Upper lobe of left lung (tissue), 6 donors: ENCODE data around the gene NAA35. TPM values are rescaled to one million over a fixed set of nuclear protein-coding genes. Genes with fewer than 3 reads are reported as not detected.

ENCODE experiments used
- ATAC-seq, 2 donors: fragments of 200-7000 bp; cut with Tn5 transposase; one replicate each; pipeline ENCODE4 v1.9.1; 2022; ENCODE audit warnings: mild to moderate bottlenecking in 2 of 2, moderate library complexity in 2 of 2; ENCODE audit not compliant: low FRiP score in 2 of 2
- DNase-seq, 2 donors: peaks; one replicate each; pipeline ENCODE4 v3.0.0-alpha.2; 2019 to 2020
- H3K27ac ChIP-seq, 4 donors: fragments of 200-600 bp; sonication (generic); one replicate each; pipeline ENCODE4 v1.5.1; 2016 to 2019
- H3K27me3 ChIP-seq, 4 donors: fragments of 200-600 bp; sonication (generic); one replicate each; pipeline ENCODE4 v1.5.1; 2017 to 2019
- H3K36me3 ChIP-seq, 4 donors: fragments of 200-600 bp; sonication (generic); one replicate each; pipeline ENCODE4 v1.5.1; 2016 to 2019
- H3K4me1 ChIP-seq, 4 donors: fragments of 200-600 bp; sonication (generic); one replicate each; pipeline ENCODE4 v1.5.1; 2018 to 2019
- H3K4me3 ChIP-seq, 4 donors: fragments of 200-600 bp; sonication (generic); one replicate each; pipeline ENCODE4 v1.5.1; 2017 to 2019; ENCODE audit warnings: mild to moderate bottlenecking in 2 of 4, moderate library complexity in 1 of 4
- H3K9me3 ChIP-seq, 4 donors: fragments of 200-600 bp; sonication (generic); one replicate each; pipeline ENCODE4 v1.5.1; 2018 to 2019
- CTCF ChIP-seq, 6 experiments: fragments of 450-650 bp in 4 of 6; fragments of 200-600 bp in 2 of 6; sonication (generic) in 2 of 6; IDR thresholded peaks; one replicate each; pipeline ENCODE4 v1.5.1; 2016 to 2019; ENCODE audit warnings: antibody characterized with exemption in 6 of 6
- EP300 ChIP-seq, 4 donors: sonication (generic); formaldehyde crosslinking; IDR thresholded peaks; one replicate each; pipeline ENCODE4 v1.5.1; 2017; ENCODE audit warnings: antibody characterized with exemption in 4 of 4, control low read depth in 2 of 4
- POLR2A ChIP-seq, 4 donors: fragments of 450-650 bp; IDR thresholded peaks; one replicate each; pipeline ENCODE4 v1.5.1; 2016 to 2017; ENCODE audit warnings: antibody characterized with exemption in 4 of 4, mild to moderate bottlenecking in 2 of 4
- POLR2AphosphoS5 ChIP-seq, 2 donors: sonication (generic); formaldehyde crosslinking; IDR thresholded peaks; one replicate each; pipeline ENCODE4 v1.5.1; 2017; ENCODE audit warnings: antibody characterized with exemption in 2 of 2
- WGBS, 2 donors: methylation state at CpG; one replicate each; pipeline ENCODE4 v1.1.5; 2017 to 2018; 5-methylcytosine and 5-hydroxymethylcytosine counted together
- total RNA-seq, 6 donors: library from RNA; depleted of rRNA in 4 of 6; stranded (reverse); fragments of >200 nt in 4 of 6; gene quantifications; one replicate each; pipeline versions ENCODE4 v1.1.0 to v1.2.1, GENCODE V29; 2016 to 2021
- donor health status: DM: no; HTN: no; CAD: no; lungs with moderate emphysema.
- donor health status: DM: no; HTN: yes; CAD: no; lungs with severe emphysema.

The NAA35 gene
- total RNA-seq, 6 donors from 2014 or later = 9.1 to 25.4 (median 15.5) TPM

- H3K4me1 ChIP-seq = no peaks in the 10 kb centered on the region
- 44 to 55% methylated on average over 1 of the region's 1 CpG for WGBS, 2 donors
- no peaks in the 10 kb centered on the region for H3K27me3 ChIP-seq
- no peak overlapping the region for H3K27ac ChIP-seq
- H3K4me3 ChIP-seq = no peak overlapping the region
- TF ChIP-seq POLR2AphosphoS5 (IDR thresholded peaks at IDR 0.05) = no peak
- no peak for TF ChIP-seq POLR2A (IDR thresholded peaks at IDR 0.05)
- no peak for TF ChIP-seq CTCF (IDR thresholded peaks at IDR 0.05)
- no peak for TF ChIP-seq EP300 (IDR thresholded peaks at IDR 0.05)
- no peak for DNase-seq
- no peaks in the 10 kb centered on the region for H3K9me3 ChIP-seq
- H3K36me3 ChIP-seq = no peaks in the 10 kb centered on the region
- ATAC-seq = no peak
Measured at GRCh38 chr9:85909390-85909789, 31.6 kb upstream of the NAA35 start.

- TF ChIP-seq POLR2A (IDR thresholded peaks at IDR 0.05) (no peak), POLR2AphosphoS5 (IDR thresholded peaks at IDR 0.05) (no peak), EP300 (IDR thresholded peaks at IDR 0.05) (no peak), CTCF (IDR thresholded peaks at IDR 0.05) (no peak)
Measured at GRCh38 chr9:85914108-85914507, 26.8 kb upstream of the NAA35 start.

GRCh38 chr9:85917756-85918155, 23.2 kb upstream of the NAA35 start:
- no peaks in the 10 kb centered on the region for H3K27me3 ChIP-seq
- no peak for TF ChIP-seq POLR2AphosphoS5 (IDR thresholded peaks at IDR 0.05)
- no peak for TF ChIP-seq POLR2A (IDR thresholded peaks at IDR 0.05)
- no peak for TF ChIP-seq EP300 (IDR thresholded peaks at IDR 0.05)
- no peak for TF ChIP-seq CTCF (IDR thresholded peaks at IDR 0.05)
- no peak for DNase-seq
- 83 to 90% methylated on average over 7 of the region's 7 CpGs for WGBS, 2 donors
- H3K36me3 ChIP-seq = no peaks in the 10 kb centered on the region
- H3K27ac ChIP-seq = no peak overlapping the region
- no peaks in the 10 kb centered on the region for H3K9me3 ChIP-seq
- ATAC-seq = no peak
- H3K4me3 ChIP-seq = no peak overlapping the region
- H3K4me1 ChIP-seq = no peaks in the 10 kb centered on the region

More at GRCh38 chr9:85914108-85914507, 26.8 kb upstream of the NAA35 start:
- Histone ChIP-seq H3K9me3 (no peaks in the 10 kb centered on the region), H3K4me1 (no peaks in the 10 kb centered on the region), H3K4me3 (no peak overlapping the region), H3K27ac (no peak overlapping the region), H3K36me3 (no peaks in the 10 kb centered on the region), H3K27me3 (no peaks in the 10 kb centered on the region)
- DNase-seq (no peak), ATAC-seq (no peak)

GRCh38 chr9:85925493-85925892, 15.5 kb upstream of the NAA35 start:
- 97% methylated on average over 5 of the region's 5 CpGs for WGBS, 2 donors
- H3K4me3 ChIP-seq = no peak overlapping the region

More at GRCh38 chr9:85925493-85925892, 15.5 kb upstream of the NAA35 start:
- Histone ChIP-seq H3K9me3 (no peaks in the 10 kb centered on the region), H3K4me1 (no peaks in the 10 kb centered on the region), H3K36me3 (no peaks in the 10 kb centered on the region), H3K27ac (no peak overlapping the region), H3K27me3 (no peaks in the 10 kb centered on the region)
- no peak for TF ChIP-seq POLR2AphosphoS5 (IDR thresholded peaks at IDR 0.05)
- TF ChIP-seq EP300 (IDR thresholded peaks at IDR 0.05) = no peak
- TF ChIP-seq CTCF (IDR thresholded peaks at IDR 0.05) = no peak
- no peak for TF ChIP-seq POLR2A (IDR thresholded peaks at IDR 0.05)
- DNase-seq = no peak
- ATAC-seq = no peak
